ENCODE data around the gene PEX5L.

PEX5L gene

GRCh38 chr3:179876440-179876839 lies 160.3 kb downstream of the PEX5L start:
- H3K9me3 Mint-ChIP-seq = no peaks in the 10 kb centered on the region
- H3K27ac Mint-ChIP-seq = no peak overlapping the region
- no peaks in the 10 kb centered on the region for H3K4me1 Mint-ChIP-seq
- H3K4me3 Mint-ChIP-seq = no peak overlapping the region
- ATAC-seq = no peak
- peaks cover 2% of the 10 kb centered on the region for H3K27me3 Mint-ChIP-seq
- no peaks in the 10 kb centered on the region for H3K36me3 Mint-ChIP-seq (ENCODE audit: low read depth)
- no peak for DNase-seq

- no peak overlapping the region for H3K4me3 Mint-ChIP-seq
- H3K27ac Mint-ChIP-seq = no peak overlapping the region
- no peaks in the 10 kb centered on the region for H3K9me3 Mint-ChIP-seq
- peaks cover 2% of the 10 kb centered on the region for H3K27me3 Mint-ChIP-seq
- DNase-seq (no peak), ATAC-seq (no peak)
- no peaks in the 10 kb centered on the region for H3K36me3 Mint-ChIP-seq (ENCODE audit: low read depth)
- H3K4me1 Mint-ChIP-seq = no peaks in the 10 kb centered on the region
Observed at GRCh38 chr3:179872842-179873241, 163.9 kb downstream of the PEX5L start.

GRCh38 chr3:179871782-179872181 lies 165.0 kb downstream of the PEX5L start:
- Mint-ChIP-seq H3K27me3 (peaks cover 2% of the 10 kb centered on the region), H3K4me1 (no peaks in the 10 kb centered on the region), H3K27ac (no peak overlapping the region), H3K36me3 (ENCODE audit: low read depth) (no peaks in the 10 kb centered on the region), H3K9me3 (no peaks in the 10 kb centered on the region), H3K4me3 (no peak overlapping the region)
- DNase-seq = no peak
- no peak for ATAC-seq

GRCh38 chr3:179868715-179869114 lies 168.0 kb downstream of the PEX5L start:
- no peak for DNase-seq
- no peaks in the 10 kb centered on the region for H3K27me3 Mint-ChIP-seq
- no peak for ATAC-seq
- H3K36me3 Mint-ChIP-seq (ENCODE audit: low read depth) = no peaks in the 10 kb centered on the region
- H3K4me3 Mint-ChIP-seq = no peak overlapping the region
- no peak overlapping the region for H3K27ac Mint-ChIP-seq
- no peaks in the 10 kb centered on the region for H3K9me3 Mint-ChIP-seq
- H3K4me1 Mint-ChIP-seq = no peaks in the 10 kb centered on the region

- Mint-ChIP-seq H3K36me3 (ENCODE audit: low read depth) (no peaks in the 10 kb centered on the region), H3K4me1 (no peaks in the 10 kb centered on the region), H3K27ac (no peak overlapping the region), H3K9me3 (no peaks in the 10 kb centered on the region), H3K27me3 (no peaks in the 10 kb centered on the region), H3K4me3 (no peak overlapping the region)
- DNase-seq (no peak), ATAC-seq (no peak)
Observed at GRCh38 chr3:179867961-179868360, 168.8 kb downstream of the PEX5L start.

GRCh38 chr3:179865861-179866505 lies 170.8 kb downstream of the PEX5L start:
- H3K36me3 Mint-ChIP-seq (ENCODE audit: low read depth) = no peaks in the 10 kb centered on the region
- H3K4me3 Mint-ChIP-seq = no peak overlapping the region
- DNase-seq (no peak), ATAC-seq (no peak)
- H3K4me1 Mint-ChIP-seq = no peaks in the 10 kb centered on the region
- no peaks in the 10 kb centered on the region for H3K27me3 Mint-ChIP-seq
- H3K27ac Mint-ChIP-seq = no peak overlapping the region
- H3K9me3 Mint-ChIP-seq = no peaks in the 10 kb centered on the region

GRCh38 chr3:179861953-179862352 lies 174.8 kb downstream of the PEX5L start:
- Mint-ChIP-seq H3K4me1 (no peaks in the 10 kb centered on the region), H3K27ac (no peak overlapping the region), H3K36me3 (ENCODE audit: low read depth) (no peaks in the 10 kb centered on the region), H3K4me3 (no peak overlapping the region), H3K9me3 (no peaks in the 10 kb centered on the region), H3K27me3 (peaks cover 2% of the 10 kb centered on the region)
- ATAC-seq (no peak), DNase-seq (no peak)

- H3K9me3 Mint-ChIP-seq = no peaks in the 10 kb centered on the region
- no peak overlapping the region for H3K4me3 Mint-ChIP-seq
- H3K27me3 Mint-ChIP-seq = peaks cover 2% of the 10 kb centered on the region
- no peaks in the 10 kb centered on the region for H3K36me3 Mint-ChIP-seq (ENCODE audit: low read depth)
- H3K27ac Mint-ChIP-seq = no peak overlapping the region
- DNase-seq (no peak), ATAC-seq (no peak)
- no peaks in the 10 kb centered on the region for H3K4me1 Mint-ChIP-seq
Observed at GRCh38 chr3:179861292-179861691, 175.4 kb downstream of the PEX5L start.

GRCh38 chr3:179860275-179861107 lies 176.2 kb downstream of the PEX5L start:
- ATAC-seq (peak; percentile 20), DNase-seq (no peak)
- Mint-ChIP-seq H3K4me1 (no peaks in the 10 kb centered on the region), H3K27me3 (peaks cover 2% of the 10 kb centered on the region), H3K9me3 (no peaks in the 10 kb centered on the region), H3K4me3 (no peak overlapping the region), H3K36me3 (ENCODE audit: low read depth) (no peaks in the 10 kb centered on the region), H3K27ac (no peak overlapping the region)

- peaks cover 3% of the 10 kb centered on the region for H3K27me3 Mint-ChIP-seq
- ATAC-seq (no peak), DNase-seq (no peak)
- no peaks in the 10 kb centered on the region for H3K4me1 Mint-ChIP-seq
- no peaks in the 10 kb centered on the region for H3K9me3 Mint-ChIP-seq
- H3K36me3 Mint-ChIP-seq (ENCODE audit: low read depth) = no peaks in the 10 kb centered on the region
- no peak overlapping the region for H3K27ac Mint-ChIP-seq
- no peak overlapping the region for H3K4me3 Mint-ChIP-seq
Observed at GRCh38 chr3:179853176-179853575, 183.6 kb downstream of the PEX5L start.

- no peak overlapping the region for H3K4me3 Mint-ChIP-seq
- H3K9me3 Mint-ChIP-seq = no peaks in the 10 kb centered on the region
- no peaks in the 10 kb centered on the region for H3K4me1 Mint-ChIP-seq
- no peak overlapping the region for H3K27ac Mint-ChIP-seq
- peak; percentile 85 for ATAC-seq
- H3K27me3 Mint-ChIP-seq = peaks cover 3% of the 10 kb centered on the region
- no peak for DNase-seq
- H3K36me3 Mint-ChIP-seq (ENCODE audit: low read depth) = no peaks in the 10 kb centered on the region
Observed at GRCh38 chr3:179852142-179852905, 184.4 kb downstream of the PEX5L start.

- Mint-ChIP-seq H3K27me3 (peaks cover 5% of the 10 kb centered on the region), H3K4me1 (no peaks in the 10 kb centered on the region), H3K9me3 (no peaks in the 10 kb centered on the region), H3K36me3 (ENCODE audit: low read depth) (no peaks in the 10 kb centered on the region), H3K4me3 (no peak overlapping the region), H3K27ac (no peak overlapping the region)
- ATAC-seq = no peak
- DNase-seq = no peak
Observed at GRCh38 chr3:179848711-179849110, 188.0 kb downstream of the PEX5L start.

GRCh38 chr3:179842061-179842460 lies 194.7 kb downstream of the PEX5L start:
- H3K4me1 Mint-ChIP-seq = no peaks in the 10 kb centered on the region
- H3K36me3 Mint-ChIP-seq (ENCODE audit: low read depth) = no peaks in the 10 kb centered on the region
- no peak overlapping the region for H3K27ac Mint-ChIP-seq
- H3K9me3 Mint-ChIP-seq = no peaks in the 10 kb centered on the region
- H3K4me3 Mint-ChIP-seq = no peak overlapping the region
- DNase-seq = no peak
- peaks cover 5% of the 10 kb centered on the region for H3K27me3 Mint-ChIP-seq
- ATAC-seq = no peak

GRCh38 chr3:179840985-179841384 lies 195.8 kb downstream of the PEX5L start:
- Mint-ChIP-seq H3K4me3 (no peak overlapping the region), H3K36me3 (ENCODE audit: low read depth) (no peaks in the 10 kb centered on the region), H3K27ac (no peak overlapping the region), H3K4me1 (no peaks in the 10 kb centered on the region), H3K27me3 (peaks cover 5% of the 10 kb centered on the region), H3K9me3 (no peaks in the 10 kb centered on the region)
- no peak for ATAC-seq
- no peak for DNase-seq

- H3K9me3 Mint-ChIP-seq = no peaks in the 10 kb centered on the region
- no peak for DNase-seq
Observed at GRCh38 chr3:179837374-179837773, 199.4 kb downstream of the PEX5L start.

More at GRCh38 chr3:179837374-179837773, 199.4 kb downstream of the PEX5L start:
- no peaks in the 10 kb centered on the region for H3K36me3 Mint-ChIP-seq (ENCODE audit: low read depth)
- ATAC-seq = no peak
- H3K4me3 Mint-ChIP-seq = no peak overlapping the region
- no peak overlapping the region for H3K27ac Mint-ChIP-seq
- H3K27me3 Mint-ChIP-seq = peaks cover 8% of the 10 kb centered on the region
- no peaks in the 10 kb centered on the region for H3K4me1 Mint-ChIP-seq

Measured in activated naive CD8-positive, alpha-beta T cell treated with anti-CD3 and anti-CD28 coated beads, Interleukin-2, amount 50 U/mL, for 24 hours (primary cell).